ENCODE measurements around the gene PUM1.

The PUM1 gene

GRCh38 chr1:31110846-31111245, 45.3 kb upstream of the PUM1 start:
- Histone ChIP-seq H3K27ac (no peak overlapping the region), H4K20me1 (ENCODE audit: insufficient read depth) (no peaks in the 10 kb centered on the region), H2AFZ (ENCODE audit: low read depth) (no peak overlapping the region), H3K4me3 (IDR thresholded peaks at IDR 0.05; ENCODE audit: insufficient read depth, low read depth, low read length) (no peak overlapping the region), H3K9ac (no peak overlapping the region), H3K79me2 (ENCODE audit: insufficient read depth, low read depth) (no peaks in the 10 kb centered on the region), H3K4me2 (no peak overlapping the region), H3K27me3 (ENCODE audit: insufficient read depth, low read depth) (no peaks in the 10 kb centered on the region), H3K4me1 (ENCODE audit: low read depth, poor library complexity, severe bottlenecking) (no peaks in the 10 kb centered on the region), H3K36me3 (ENCODE audit: insufficient read depth) (no peaks in the 10 kb centered on the region)
- no peak for TF ChIP-seq CTCF (conservative IDR thresholded peaks at IDR 0.05; ENCODE audit: low read depth, low read length)

GRCh38 chr1:31108861-31109260, 43.3 kb upstream of the PUM1 start:
- Histone ChIP-seq H4K20me1 (ENCODE audit: insufficient read depth) (no peaks in the 10 kb centered on the region), H3K36me3 (ENCODE audit: insufficient read depth) (no peaks in the 10 kb centered on the region), H3K9ac (no peak overlapping the region), H2AFZ (ENCODE audit: low read depth) (no peak overlapping the region), H3K27ac (no peak overlapping the region), H3K4me2 (no peak overlapping the region), H3K4me1 (ENCODE audit: low read depth, poor library complexity, severe bottlenecking) (no peaks in the 10 kb centered on the region), H3K79me2 (ENCODE audit: insufficient read depth, low read depth) (no peaks in the 10 kb centered on the region), H3K4me3 (IDR thresholded peaks at IDR 0.05; ENCODE audit: insufficient read depth, low read depth, low read length) (no peak overlapping the region), H3K27me3 (ENCODE audit: insufficient read depth, low read depth) (no peaks in the 10 kb centered on the region)
- no peak for TF ChIP-seq CTCF (conservative IDR thresholded peaks at IDR 0.05; ENCODE audit: low read depth, low read length)

- H4K20me1 ChIP-seq (ENCODE audit: insufficient read depth) = no peaks in the 10 kb centered on the region
- no peaks in the 10 kb centered on the region for H3K36me3 ChIP-seq (ENCODE audit: insufficient read depth)
- H3K4me3 ChIP-seq (IDR thresholded peaks at IDR 0.05; ENCODE audit: insufficient read depth, low read depth, low read length) = no peak overlapping the region
- no peak overlapping the region for H2AFZ ChIP-seq (ENCODE audit: low read depth)
- H3K4me1 ChIP-seq (ENCODE audit: low read depth, poor library complexity, severe bottlenecking) = no peaks in the 10 kb centered on the region
- TF ChIP-seq CTCF (conservative IDR thresholded peaks at IDR 0.05; ENCODE audit: low read depth, low read length) = no peak
- H3K27ac ChIP-seq = no peak overlapping the region
- H3K27me3 ChIP-seq (ENCODE audit: insufficient read depth, low read depth) = no peaks in the 10 kb centered on the region
- H3K9ac ChIP-seq = no peak overlapping the region
- no peaks in the 10 kb centered on the region for H3K79me2 ChIP-seq (ENCODE audit: insufficient read depth, low read depth)
- H3K4me2 ChIP-seq = no peak overlapping the region
Observed at GRCh38 chr1:31105646-31106045, 40.1 kb upstream of the PUM1 start.

GRCh38 chr1:31102501-31102950, 37.0 kb upstream of the PUM1 start:
- H3K79me2 ChIP-seq (ENCODE audit: insufficient read depth, low read depth) = no peaks in the 10 kb centered on the region
- H4K20me1 ChIP-seq (ENCODE audit: insufficient read depth) = no peaks in the 10 kb centered on the region
- no peaks in the 10 kb centered on the region for H3K27me3 ChIP-seq (ENCODE audit: insufficient read depth, low read depth)
- no peak overlapping the region for H3K9ac ChIP-seq
- H3K27ac ChIP-seq = no peak overlapping the region
- H3K4me2 ChIP-seq = no peak overlapping the region
- H3K36me3 ChIP-seq (ENCODE audit: insufficient read depth) = no peaks in the 10 kb centered on the region
- TF ChIP-seq CTCF (conservative IDR thresholded peaks at IDR 0.05; ENCODE audit: low read depth, low read length) = no peak
- no peak overlapping the region for H2AFZ ChIP-seq (ENCODE audit: low read depth)
- H3K4me1 ChIP-seq (ENCODE audit: low read depth, poor library complexity, severe bottlenecking) = no peaks in the 10 kb centered on the region
- no peak overlapping the region for H3K4me3 ChIP-seq (IDR thresholded peaks at IDR 0.05; ENCODE audit: insufficient read depth, low read depth, low read length)

- Histone ChIP-seq H3K4me1 (ENCODE audit: low read depth, poor library complexity, severe bottlenecking) (no peaks in the 10 kb centered on the region), H3K36me3 (ENCODE audit: insufficient read depth) (no peaks in the 10 kb centered on the region), H3K9ac (no peak overlapping the region), H3K79me2 (ENCODE audit: insufficient read depth, low read depth) (no peaks in the 10 kb centered on the region), H3K4me2 (no peak overlapping the region), H2AFZ (ENCODE audit: low read depth) (no peak overlapping the region), H3K27me3 (ENCODE audit: insufficient read depth, low read depth) (no peaks in the 10 kb centered on the region), H3K4me3 (IDR thresholded peaks at IDR 0.05; ENCODE audit: insufficient read depth, low read depth, low read length) (no peak overlapping the region), H4K20me1 (ENCODE audit: insufficient read depth) (no peaks in the 10 kb centered on the region), H3K27ac (no peak overlapping the region)
- TF ChIP-seq CTCF (conservative IDR thresholded peaks at IDR 0.05; ENCODE audit: low read depth, low read length) = no peak
Observed at GRCh38 chr1:31101147-31101502, 35.6 kb upstream of the PUM1 start.

Measured in KMS-11 (cell line).